ENCODE results near the gene PIP4P1. TPM values are rescaled to one million over a fixed set of nuclear protein-coding genes. Genes with fewer than 3 reads are reported as not detected.
A peak's percentile ranks its signal among the peaks of the same experiment; 100 is the strongest.
"Not testable (repeated sequence)": the region's sequence is repeated elsewhere in the genome, so short reads cannot be mapped to it uniquely, and the experiment has no call there.

The PIP4P1 gene
- total and polyA plus RNA-seq, 8 donors: 2.0 to 30.5 (median 22.4) TPM

GRCh38 chr14:20456971-20457370, 4.3 kb downstream of the PIP4P1 start:
- Histone ChIP-seq H3K36me3 (peaks cover 35 to 51% (median 43%) of the 10 kb centered on the region in 4 donors), H3K27ac (peak overlapping the region in 3 of 5 donors; percentile 90 to 96 (median 95)), H3K4me3 (peak overlapping the region in 1 of 4 donors; percentile 75), H3K27me3 (no peaks in the 10 kb centered on the region), H3K4me1 (peaks cover 38 to 72% (median 68%) of the 10 kb centered on the region in 4 donors), H3K9me3 (no peaks in the 10 kb centered on the region)
- 64 to 82% (median 72%) methylated on average over 13 of the region's 13 CpGs for WGBS, 5 donors
- no peak for DNase-seq
- intact Hi-C loops (cut with DNase I; ENCODE audit: low total_unique reads): no loop called here
- no peak for TF ChIP-seq CTCF (IDR thresholded peaks at IDR 0.05)

GRCh38 chr14:20455355-20456300, 5.6 kb downstream of the PIP4P1 start:
- DNase-seq: peak in 1 of 2 donors; percentile 27
- TF ChIP-seq CTCF (IDR thresholded peaks at IDR 0.05): no peak
- TF ChIP-seq POLR2A (IDR thresholded peaks at IDR 0.05): no peak
- no peak for TF ChIP-seq EP300 (IDR thresholded peaks at IDR 0.05)
- peak overlapping the region; percentile 68 to 83 (median 74) for H3K4me3 ChIP-seq
- no peaks in the 10 kb centered on the region for H3K27me3 ChIP-seq
- WGBS, 5 donors: 0 to 1% (median 1%) methylated on average over 39 of the region's 39 CpGs
- peaks cover 38 to 64% (median 56%) of the 10 kb centered on the region in 4 donors for H3K36me3 ChIP-seq
- peaks cover 37 to 70% (median 63%) of the 10 kb centered on the region in 4 donors for H3K4me1 ChIP-seq
- H3K27ac ChIP-seq: peak overlapping the region; percentile 90 to 96 (median 95)
- intact Hi-C loops (cut with DNase I; ENCODE audit: low total_unique reads): no loop called here
- H3K9me3 ChIP-seq: no peaks in the 10 kb centered on the region

GRCh38 chr14:20454516-20455354, 6.5 kb downstream of the PIP4P1 start, which contains the start of the genes APEX1 and OSGEP:
Gene APEX1 (plus strand): TSS chr14:20455226. CDS start chr14:20455646, 420 bp downstream.
Gene OSGEP (minus strand): TSS chr14:20454812. CDS start chr14:20454683, 129 bp downstream.
- Histone ChIP-seq H3K27me3 (no peaks in the 10 kb centered on the region), H3K9me3 (no peaks in the 10 kb centered on the region), H3K4me3 (peak within 1 kb of the TSS; percentile 68 to 83 (median 74)), H3K4me1 (peaks cover 28 to 61% (median 54%) of the 10 kb centered on the region in 4 donors), H3K27ac (peak within 1 kb of the TSS; percentile 90 to 96 (median 95)), H3K36me3 (peaks cover 47 to 67% (median 62%) of the 10 kb centered on the region in 4 donors)
- TF ChIP-seq POLR2A (IDR thresholded peaks at IDR 0.05) (peak in 2 of 4 donors; percentile 3 to 60), POLR2AphosphoS5 (IDR thresholded peaks at IDR 0.05) (peak; percentile 89 to 96 (median 92)), CTCF (IDR thresholded peaks at IDR 0.05) (no peak), EP300 (IDR thresholded peaks at IDR 0.05) (peak; percentile 13)
- peak; percentile 98 to 100 for DNase-seq
- intact Hi-C loops (cut with DNase I; ENCODE audit: low total_unique reads): no loop called here
- WGBS, 5 donors: 0% methylated on average over 50 to 56 of the region's 56 CpGs

- H3K9me3 ChIP-seq; intact Hi-C loops (cut with DNase I; ENCODE audit: low total_unique reads); H3K27me3 ChIP-seq; DNase-seq; H3K4me3 ChIP-seq: not testable (repeated sequence)
- 87 to 91% (median 90%) methylated on average over 8 of the region's 8 CpGs for WGBS, 5 donors
- Histone ChIP-seq H3K4me1 (peaks cover 28 to 42% (median 36%) of the 10 kb centered on the region in 4 donors), H3K36me3 (peaks cover 51 to 67% (median 63%) of the 10 kb centered on the region in 4 donors), H3K27ac (peak overlapping the region in 1 of 5 donors; percentile 96)
Measured at GRCh38 chr14:20452831-20453230, 8.4 kb downstream of the PIP4P1 start.

Measured in stomach (tissue), 9 donors.